Naive B cell (primary cell): ENCODE measurements around the gene ERN1. TPM values are rescaled to one million over a fixed set of nuclear protein-coding genes. Genes with fewer than 3 reads are reported as not detected.

Experiments
- ATAC-seq, 2 donors: fragments of 150-1000 bp; cut with Tn5 transposase; 2 replicates each; pipeline ENCODE4 v1.10.0; 2021; ENCODE audit warnings: low read depth in 2 of 2, mild to moderate bottlenecking in 2 of 2, moderate library complexity in 2 of 2
- DNase-seq: peaks from one replicate; pipeline ENCODE4 v3.0.0; 2022
- H3K27ac Mint-ChIP-seq, 6 donors: one replicate each; pipeline ENCODE4 v1.8.0; 2020 to 2022; ENCODE audit warnings: mild to moderate bottlenecking in 6 of 6, mixed read lengths in 6 of 6, moderate library complexity in 5 of 6, inconsistent platforms in 2 of 6
- H3K27me3 Mint-ChIP-seq, 3 donors: one replicate each; pipeline ENCODE4 v1.8.0; 2021 to 2022; ENCODE audit warnings: mixed read lengths in 3 of 3, mild to moderate bottlenecking in 1 of 3
- H3K36me3 Mint-ChIP-seq, 2 donors: one replicate each; pipeline ENCODE4 v1.8.0; 2020 to 2022; ENCODE audit warnings: mixed read lengths in 2 of 2, inconsistent platforms in 1 of 2, mild to moderate bottlenecking in 1 of 2
- H3K4me1 Mint-ChIP-seq, 3 donors: one replicate each; pipeline ENCODE4 v1.8.0; 2020 to 2022; ENCODE audit warnings: mixed read lengths in 3 of 3, inconsistent platforms in 1 of 3, mild to moderate bottlenecking in 1 of 3, moderate library complexity in 1 of 3
- H3K4me3 Mint-ChIP-seq, 8 donors: one replicate each; pipeline ENCODE4 v1.8.0; 2020 to 2022; ENCODE audit warnings: mild to moderate bottlenecking in 8 of 8, mixed read lengths in 8 of 8, moderate library complexity in 8 of 8, inconsistent platforms in 2 of 8
- H3K9me3 Mint-ChIP-seq, 7 donors: one replicate each; pipeline ENCODE4 v1.8.0; 2020 to 2022; ENCODE audit warnings: mixed read lengths in 7 of 7, mild to moderate bottlenecking in 5 of 7, inconsistent platforms in 2 of 7, moderate library complexity in 1 of 7
- polyA plus RNA-seq, 6 donors: library from polyadenylated mRNA; unstranded; fragments of 300-500 nt; fragmentation: Illumina TruSeq; gene quantifications; one replicate each; pipeline ENCODE4 v1.2.3, GENCODE V29; 2021; ENCODE audit warnings: low read depth in 6 of 6

Gene ERN1
- polyA plus RNA-seq, 6 donors from 2014 or later: 2.2 to 5.1 (median 4.2) TPM

GRCh38 chr17:64073771-64074703, 55.9 kb downstream of the ERN1 start:
- H3K27ac Mint-ChIP-seq: peak overlapping the region in 1 of 6 donors; percentile 17
- peak overlapping the region in 4 of 8 donors; percentile 1 to 67 (median 40) for H3K4me3 Mint-ChIP-seq
- H3K4me1 Mint-ChIP-seq: peaks cover 16 to 28% (median 27%) of the 10 kb centered on the region in 3 donors
- no peaks in the 10 kb centered on the region for H3K27me3 Mint-ChIP-seq
- H3K9me3 Mint-ChIP-seq: peaks cover 0 to 13% (median 7%) of the 10 kb centered on the region in 7 donors
- ATAC-seq: peak; percentile 96 to 97
- peak; percentile 54 for DNase-seq
- H3K36me3 Mint-ChIP-seq: peaks cover 17 to 20% of the 10 kb centered on the region in 2 donors

GRCh38 chr17:64071111-64071510, 58.8 kb downstream of the ERN1 start:
- Mint-ChIP-seq H3K36me3 (peaks cover 24 to 36% of the 10 kb centered on the region in 2 donors), H3K9me3 (peaks cover 0 to 21% (median 15%) of the 10 kb centered on the region in 7 donors), H3K27me3 (no peaks in the 10 kb centered on the region), H3K4me1 (peaks cover 14 to 27% (median 24%) of the 10 kb centered on the region in 3 donors), H3K4me3 (peak overlapping the region in 1 of 8 donors; percentile 6), H3K27ac (no peak overlapping the region)
- ATAC-seq (no peak), DNase-seq (no peak)

- Mint-ChIP-seq H3K27ac (no peak overlapping the region), H3K4me3 (no peak overlapping the region), H3K36me3 (peaks cover 24 to 36% of the 10 kb centered on the region in 2 donors), H3K9me3 (peaks cover 0 to 21% (median 15%) of the 10 kb centered on the region in 7 donors), H3K27me3 (no peaks in the 10 kb centered on the region), H3K4me1 (peaks cover 8 to 20% (median 15%) of the 10 kb centered on the region in 3 donors)
- DNase-seq: no peak
- no peak for ATAC-seq
Observed at GRCh38 chr17:64070213-64070612, 59.7 kb downstream of the ERN1 start.

GRCh38 chr17:64069143-64069542, 60.8 kb downstream of the ERN1 start:
- H3K4me3 Mint-ChIP-seq: no peak overlapping the region
- DNase-seq: no peak
- no peak for ATAC-seq
- peaks cover 0 to 21% (median 15%) of the 10 kb centered on the region in 7 donors for H3K9me3 Mint-ChIP-seq
- peaks cover 24 to 44% of the 10 kb centered on the region in 2 donors for H3K36me3 Mint-ChIP-seq
- peaks cover 4 to 11% (median 10%) of the 10 kb centered on the region in 3 donors for H3K4me1 Mint-ChIP-seq
- no peaks in the 10 kb centered on the region for H3K27me3 Mint-ChIP-seq
- no peak overlapping the region for H3K27ac Mint-ChIP-seq

- H3K27me3 Mint-ChIP-seq: no peaks in the 10 kb centered on the region
- DNase-seq (no peak), ATAC-seq (no peak)
- no peak overlapping the region for H3K27ac Mint-ChIP-seq
- peaks cover 0 to 21% (median 15%) of the 10 kb centered on the region in 7 donors for H3K9me3 Mint-ChIP-seq
- peaks cover 24 to 44% of the 10 kb centered on the region in 2 donors for H3K36me3 Mint-ChIP-seq
- no peak overlapping the region for H3K4me3 Mint-ChIP-seq
- peaks cover 13 to 15% (median 14%) of the 10 kb centered on the region in 3 donors for H3K4me1 Mint-ChIP-seq
Observed at GRCh38 chr17:64067657-64068056, 62.3 kb downstream of the ERN1 start.

GRCh38 chr17:64066716-64067115, 63.2 kb downstream of the ERN1 start:
- Mint-ChIP-seq H3K27ac (peak overlapping the region in 1 of 6 donors; percentile 26), H3K4me1 (peaks cover 12 to 18% (median 15%) of the 10 kb centered on the region in 3 donors), H3K36me3 (peaks cover 24 to 44% of the 10 kb centered on the region in 2 donors), H3K27me3 (no peaks in the 10 kb centered on the region), H3K4me3 (no peak overlapping the region), H3K9me3 (peaks cover 0 to 21% (median 15%) of the 10 kb centered on the region in 7 donors)
- no peak for DNase-seq
- no peak for ATAC-seq

- DNase-seq (no peak), ATAC-seq (no peak)
- peaks cover 0 to 19% (median 14%) of the 10 kb centered on the region in 7 donors for H3K9me3 Mint-ChIP-seq
- H3K4me3 Mint-ChIP-seq: no peak overlapping the region
- peaks cover 15 to 20% (median 18%) of the 10 kb centered on the region in 3 donors for H3K4me1 Mint-ChIP-seq
- H3K36me3 Mint-ChIP-seq: peaks cover 22 to 37% of the 10 kb centered on the region in 2 donors
- peak overlapping the region in 2 of 6 donors; percentile 23 to 54 for H3K27ac Mint-ChIP-seq
- no peaks in the 10 kb centered on the region for H3K27me3 Mint-ChIP-seq
Observed at GRCh38 chr17:64065161-64065560, 64.8 kb downstream of the ERN1 start.

GRCh38 chr17:64064331-64064730, 65.6 kb downstream of the ERN1 start:
- H3K4me3 Mint-ChIP-seq: no peak overlapping the region
- H3K4me1 Mint-ChIP-seq: peaks cover 15 to 22% (median 18%) of the 10 kb centered on the region in 3 donors
- H3K36me3 Mint-ChIP-seq: peaks cover 14 to 33% of the 10 kb centered on the region in 2 donors
- H3K27me3 Mint-ChIP-seq: no peaks in the 10 kb centered on the region
- peaks cover 0 to 11% (median 9%) of the 10 kb centered on the region in 7 donors for H3K9me3 Mint-ChIP-seq
- ATAC-seq (no peak), DNase-seq (no peak)
- no peak overlapping the region for H3K27ac Mint-ChIP-seq

GRCh38 chr17:64063766-64064224, 66.1 kb downstream of the ERN1 start:
- H3K9me3 Mint-ChIP-seq: peaks cover 0 to 7% (median 5%) of the 10 kb centered on the region in 7 donors
- H3K4me1 Mint-ChIP-seq: peaks cover 15 to 22% (median 18%) of the 10 kb centered on the region in 3 donors
- no peaks in the 10 kb centered on the region for H3K27me3 Mint-ChIP-seq
- peak; percentile 7 for DNase-seq
- H3K36me3 Mint-ChIP-seq: peaks cover 12 to 29% of the 10 kb centered on the region in 2 donors
- H3K4me3 Mint-ChIP-seq: no peak overlapping the region
- peak overlapping the region in 1 of 6 donors; percentile 48 for H3K27ac Mint-ChIP-seq
- peak; percentile 74 to 84 for ATAC-seq

GRCh38 chr17:64063088-64063487, 66.9 kb downstream of the ERN1 start:
- Mint-ChIP-seq H3K27ac (peak overlapping the region in 3 of 6 donors; percentile 12 to 84 (median 48)), H3K9me3 (no peaks in the 10 kb centered on the region), H3K4me1 (peaks cover 15 to 22% (median 18%) of the 10 kb centered on the region in 3 donors), H3K4me3 (no peak overlapping the region), H3K36me3 (peaks cover 6 to 23% of the 10 kb centered on the region in 2 donors), H3K27me3 (no peaks in the 10 kb centered on the region)
- DNase-seq (no peak), ATAC-seq (peak; percentile 73 to 77)

GRCh38 chr17:64061178-64061898, 68.6 kb downstream of the ERN1 start:
- H3K4me1 Mint-ChIP-seq: peaks cover 21 to 28% (median 27%) of the 10 kb centered on the region in 3 donors
- H3K9me3 Mint-ChIP-seq: no peaks in the 10 kb centered on the region
- no peaks in the 10 kb centered on the region for H3K27me3 Mint-ChIP-seq
- DNase-seq (no peak), ATAC-seq (no peak)
- peaks cover 6 to 15% of the 10 kb centered on the region in 2 donors for H3K36me3 Mint-ChIP-seq
- H3K4me3 Mint-ChIP-seq: peak overlapping the region in 1 of 8 donors; percentile 51
- no peak overlapping the region for H3K27ac Mint-ChIP-seq

GRCh38 chr17:64060331-64060730, 69.6 kb downstream of the ERN1 start:
- H3K27me3 Mint-ChIP-seq: no peaks in the 10 kb centered on the region
- ATAC-seq (no peak), DNase-seq (no peak)
- H3K27ac Mint-ChIP-seq: peak overlapping the region in 2 of 6 donors; percentile 45 to 80
- peaks cover 6 to 15% of the 10 kb centered on the region in 2 donors for H3K36me3 Mint-ChIP-seq
- H3K9me3 Mint-ChIP-seq: no peaks in the 10 kb centered on the region
- H3K4me3 Mint-ChIP-seq: no peak overlapping the region
- H3K4me1 Mint-ChIP-seq: peaks cover 28 to 32% (median 30%) of the 10 kb centered on the region in 3 donors

- Mint-ChIP-seq H3K4me1 (peaks cover 28 to 32% (median 30%) of the 10 kb centered on the region in 3 donors), H3K27ac (no peak overlapping the region), H3K9me3 (no peaks in the 10 kb centered on the region), H3K27me3 (no peaks in the 10 kb centered on the region), H3K36me3 (peaks cover 6 to 14% of the 10 kb centered on the region in 2 donors), H3K4me3 (no peak overlapping the region)
- ATAC-seq (no peak), DNase-seq (no peak)
Observed at GRCh38 chr17:64059756-64060155, 70.2 kb downstream of the ERN1 start.
